Activated CD4-positive, alpha-beta memory T cell treated with anti-CD3 and anti-CD28 coated beads for 36 hours (primary cell): ENCODE data around the gene LTBP3. TPM values are rescaled to one million over a fixed set of nuclear protein-coding genes. Genes with fewer than 3 reads are reported as not detected.
A peak's percentile ranks its signal among the peaks of the same experiment; 100 is the strongest.

Experiments used
- CTCF ChIA-PET: fragments of 350-600 bp; sonication (Branson Sonifier 250); formaldehyde crosslinking; loops from one replicate; lab custom pipeline; 2021; ENCODE audit warnings: antibody characterized with exemption, inconsistent platforms; lab: Charles Lee
- POLR2A ChIA-PET: fragments of 350-600 bp; sonication (Branson Sonifier 250); formaldehyde crosslinking; loops from one replicate; lab custom pipeline; 2021; ENCODE audit warnings: antibody characterized with exemption; lab: Charles Lee
- DNase-seq: peaks from one replicate; pipeline ENCODE4 v3.0.0-alpha.2; 2020
- H3K27ac Mint-ChIP-seq: one replicate; pipeline ENCODE4 v1.8.0; 2021; ENCODE audit warnings: mixed read lengths
- H3K27me3 Mint-ChIP-seq: one replicate; pipeline ENCODE4 v1.8.0; 2021; ENCODE audit warnings: mixed read lengths
- H3K36me3 Mint-ChIP-seq: one replicate; pipeline ENCODE4 v1.8.0; 2021; ENCODE audit warnings: mixed read lengths
- H3K4me1 Mint-ChIP-seq: one replicate; pipeline ENCODE4 v1.8.0; 2021; ENCODE audit warnings: low read depth, mixed read lengths
- H3K4me3 Mint-ChIP-seq: one replicate; pipeline ENCODE4 v1.8.0; 2021; ENCODE audit warnings: mild to moderate bottlenecking, mixed read lengths
- H3K9me3 Mint-ChIP-seq: one replicate; pipeline ENCODE4 v1.8.0; 2021; ENCODE audit warnings: mixed read lengths
- intact Hi-C: fragments of 100-400 bp; cut with micrococcal nuclease; formaldehyde crosslinking; loops from one replicate; pipeline ENCODE4 v1.15.1; 2023
- total RNA-seq, 2 experiments: library from RNA; stranded (reverse); gene quantifications; one replicate each; pipeline ENCODE4 v1.2.3, GENCODE V29; 2021

LTBP3 gene
- total RNA-seq, 2 experiments from 2014 or later, result 60.7 to 63.3 TPM

GRCh38 chr11:65503949-65504673, 54.0 kb downstream of the LTBP3 start:
- Mint-ChIP-seq H3K27me3 (peaks cover 13% of the 10 kb centered on the region), H3K4me1 (peaks cover 36% of the 10 kb centered on the region), H3K4me3 (no peak overlapping the region), H3K9me3 (no peaks in the 10 kb centered on the region), H3K27ac (no peak overlapping the region), H3K36me3 (peaks cover 4% of the 10 kb centered on the region)
- intact Hi-C loops, result no loop called here
- ChIA-PET POLR2A (interaction anchor here (0.6 to 26.8 kb wide), 10 partner anchors 12 to 225 kb away, joined by 3 to 4089 read pairs (median 8); partner anchors contain the start of genes MALAT1, NEAT1, SCYL1 and SLC25A45), CTCF (interaction anchor here (1.0 to 10.3 kb wide), 3 partner anchors 32 to 86 kb away, joined by 3 to 257 read pairs (median 7); partner anchors contain the start of gene NEAT1)
- DNase-seq, result no peak

DNA sequence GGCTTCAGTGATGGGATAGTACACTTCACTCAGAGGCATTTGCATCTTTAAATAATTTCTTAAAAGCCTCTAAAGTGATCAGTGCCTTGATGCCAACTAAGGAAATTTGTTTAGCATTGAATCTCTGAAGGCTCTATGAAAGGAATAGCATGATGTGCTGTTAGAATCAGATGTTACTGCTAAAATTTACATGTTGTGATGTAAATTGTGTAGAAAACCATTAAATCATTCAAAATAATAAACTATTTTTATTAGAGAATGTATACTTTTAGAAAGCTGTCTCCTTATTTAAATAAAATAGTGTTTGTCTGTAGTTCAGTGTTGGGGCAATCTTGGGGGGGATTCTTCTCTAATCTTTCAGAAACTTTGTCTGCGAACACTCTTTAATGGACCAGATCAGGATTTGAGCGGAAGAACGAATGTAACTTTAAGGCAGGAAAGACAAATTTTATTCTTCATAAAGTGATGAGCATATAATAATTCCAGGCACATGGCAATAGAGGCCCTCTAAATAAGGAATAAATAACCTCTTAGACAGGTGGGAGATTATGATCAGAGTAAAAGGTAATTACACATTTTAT, 54.7 kb downstream of the LTBP3 start:
- intact Hi-C loops, result no loop called here
- H3K36me3 Mint-ChIP-seq, result peaks cover 4% of the 10 kb centered on the region
- CTCF ChIA-PET, result interaction anchor here (1.0 to 10.3 kb wide), 3 partner anchors 79 to 86 kb away, joined by 3 to 257 read pairs (median 16); partner anchors contain the start of gene NEAT1
- DNase-seq, result no peak
- POLR2A ChIA-PET, result interaction anchor here (0.6 to 26.8 kb wide), 9 partner anchors 12 to 224 kb away, joined by 3 to 4089 read pairs (median 3); partner anchors contain the start of genes DPF2, MALAT1 and NEAT1
- peaks cover 14% of the 10 kb centered on the region for H3K27me3 Mint-ChIP-seq
- H3K4me3 Mint-ChIP-seq, result no peak overlapping the region
- no peaks in the 10 kb centered on the region for H3K9me3 Mint-ChIP-seq
- no peak overlapping the region for H3K27ac Mint-ChIP-seq
- peaks cover 36% of the 10 kb centered on the region for H3K4me1 Mint-ChIP-seq

GRCh38 chr11:65502555-65503367, 55.4 kb downstream of the LTBP3 start:
- CTCF ChIA-PET, result interaction anchor here (1.0 to 2.0 kb wide), 6 partner anchors 8 to 173 kb away, joined by 3 to 16 read pairs (median 4); partner anchors contain the start of gene NEAT1
- peaks cover 14% of the 10 kb centered on the region for H3K27me3 Mint-ChIP-seq
- H3K36me3 Mint-ChIP-seq, result peaks cover 5% of the 10 kb centered on the region
- H3K9me3 Mint-ChIP-seq, result no peaks in the 10 kb centered on the region
- DNase-seq, result no peak
- H3K4me3 Mint-ChIP-seq, result no peak overlapping the region
- intact Hi-C loops, result no loop called here
- peaks cover 35% of the 10 kb centered on the region for H3K4me1 Mint-ChIP-seq
- POLR2A ChIA-PET, result interaction anchor here (0.9 to 26.8 kb wide), 13 partner anchors 8 to 387 kb away, joined by 3 to 4089 read pairs (median 5); partner anchors contain the start of genes CCDC85B, DPF2, EHBP1L1 and FRMD8
- no peak overlapping the region for H3K27ac Mint-ChIP-seq

DNA sequence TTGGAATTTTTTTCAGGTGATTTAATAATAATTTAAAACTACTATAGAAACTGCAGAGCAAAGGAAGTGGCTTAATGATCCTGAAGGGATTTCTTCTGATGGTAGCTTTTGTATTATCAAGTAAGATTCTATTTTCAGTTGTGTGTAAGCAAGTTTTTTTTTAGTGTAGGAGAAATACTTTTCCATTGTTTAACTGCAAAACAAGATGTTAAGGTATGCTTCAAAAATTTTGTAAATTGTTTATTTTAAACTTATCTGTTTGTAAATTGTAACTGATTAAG, 55.9 kb downstream of the LTBP3 start:
- H3K27me3 Mint-ChIP-seq, result peaks cover 14% of the 10 kb centered on the region
- peaks cover 30% of the 10 kb centered on the region for H3K4me1 Mint-ChIP-seq
- POLR2A ChIA-PET, result interaction anchor here (0.9 to 26.8 kb wide), 12 partner anchors 9 to 388 kb away, joined by 3 to 4089 read pairs (median 5); partner anchors contain the start of genes CCDC85B, DPF2, EHBP1L1 and FRMD8
- H3K4me3 Mint-ChIP-seq, result no peak overlapping the region
- no peak overlapping the region for H3K27ac Mint-ChIP-seq
- peaks cover 3% of the 10 kb centered on the region for H3K36me3 Mint-ChIP-seq
- intact Hi-C loops, result no loop called here
- no peak for DNase-seq
- no peaks in the 10 kb centered on the region for H3K9me3 Mint-ChIP-seq
- CTCF ChIA-PET, result interaction anchor here (0.8 to 2.0 kb wide), 6 partner anchors 9 to 172 kb away, joined by 3 to 16 read pairs (median 4); partner anchors contain the start of gene NEAT1

DNA sequence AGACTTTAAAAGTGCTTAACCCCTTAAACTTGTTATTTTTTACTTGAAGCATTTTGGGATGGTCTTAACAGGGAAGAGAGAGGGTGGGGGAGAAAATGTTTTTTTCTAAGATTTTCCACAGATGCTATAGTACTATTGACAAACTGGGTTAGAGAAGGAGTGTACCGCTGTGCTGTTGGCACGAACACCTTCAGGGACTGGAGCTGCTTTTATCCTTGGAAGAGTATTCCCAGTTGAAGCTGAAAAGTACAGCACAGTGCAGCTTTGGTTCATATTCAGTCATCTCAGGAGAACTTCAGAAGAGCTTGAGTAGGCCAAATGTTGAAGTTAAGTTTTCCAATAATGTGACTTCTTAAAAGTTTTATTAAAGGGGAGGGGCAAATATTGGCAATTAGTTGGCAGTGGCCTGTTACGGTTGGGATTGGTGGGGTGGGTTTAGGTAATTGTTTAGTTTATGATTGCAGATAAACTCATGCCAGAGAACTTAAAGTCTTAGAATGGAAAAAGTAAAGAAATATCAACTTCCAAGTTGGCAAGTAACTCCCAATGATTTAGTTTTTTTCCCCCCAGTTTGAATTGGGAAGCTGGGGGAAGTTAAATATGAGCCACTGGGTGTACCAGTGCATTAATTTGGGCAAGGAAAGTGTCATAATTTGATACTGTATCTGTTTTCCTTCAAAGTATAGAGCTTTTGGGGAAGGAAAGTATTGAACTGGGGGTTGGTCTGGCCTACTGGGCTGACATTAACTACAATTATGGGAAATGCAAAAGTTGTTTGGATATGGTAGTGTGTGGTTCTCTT, 56.5 kb downstream of the LTBP3 start:
- Mint-ChIP-seq H3K36me3 (peaks cover 3% of the 10 kb centered on the region), H3K27me3 (peaks cover 14% of the 10 kb centered on the region), H3K9me3 (no peaks in the 10 kb centered on the region), H3K4me1 (peaks cover 30% of the 10 kb centered on the region), H3K27ac (no peak overlapping the region), H3K4me3 (no peak overlapping the region)
- intact Hi-C loops, result no loop called here
- ChIA-PET POLR2A (interaction anchor here (0.9 to 26.8 kb wide), 11 partner anchors 9 to 388 kb away, joined by 3 to 4089 read pairs (median 5); partner anchors contain the start of genes CCDC85B, EHBP1L1, FRMD8 and MALAT1), CTCF (interaction anchor here (0.8 to 2.0 kb wide), 6 partner anchors 9 to 172 kb away, joined by 3 to 16 read pairs (median 4); partner anchors contain the start of gene NEAT1)
- DNase-seq, result no peak

DNA sequence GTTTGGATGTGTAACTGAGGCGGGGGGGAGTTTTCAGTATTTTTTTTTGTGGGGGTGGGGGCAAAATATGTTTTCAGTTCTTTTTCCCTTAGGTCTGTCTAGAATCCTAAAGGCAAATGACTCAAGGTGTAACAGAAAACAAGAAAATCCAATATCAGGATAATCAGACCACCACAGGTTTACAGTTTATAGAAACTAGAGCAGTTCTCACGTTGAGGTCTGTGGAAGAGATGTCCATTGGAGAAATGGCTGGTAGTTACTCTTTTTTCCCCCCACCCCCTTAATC, 57.0 kb downstream of the LTBP3 start:
- Mint-ChIP-seq H3K27ac (no peak overlapping the region), H3K36me3 (peaks cover 3% of the 10 kb centered on the region), H3K27me3 (peaks cover 14% of the 10 kb centered on the region), H3K4me3 (no peak overlapping the region), H3K9me3 (no peaks in the 10 kb centered on the region), H3K4me1 (peaks cover 30% of the 10 kb centered on the region)
- intact Hi-C loops, result no loop called here
- CTCF ChIA-PET, result interaction anchor here (5.5 kb wide), 1 partner anchor 85 kb away, joined by 46 read pairs; no protein-coding TSS in a partner anchor
- POLR2A ChIA-PET, result interaction anchor here (0.9 to 26.8 kb wide), 6 partner anchors 9 to 130 kb away, joined by 3 to 4089 read pairs (median 242); partner anchors contain the start of genes EHBP1L1, MALAT1 and NEAT1
- DNase-seq, result no peak

- no peaks in the 10 kb centered on the region for H3K9me3 Mint-ChIP-seq
- DNase-seq, result peak; percentile 53
- intact Hi-C loops, result no loop called here
- peaks cover 3% of the 10 kb centered on the region for H3K36me3 Mint-ChIP-seq
- ChIA-PET CTCF (interaction anchor here (1.4 to 5.5 kb wide), 7 partner anchors 10 to 84 kb away, joined by 3 to 52 read pairs (median 32); partner anchors contain the start of gene NEAT1), POLR2A (interaction anchor here (0.7 to 26.8 kb wide), 18 partner anchors 3 to 238 kb away, joined by 3 to 4089 read pairs (median 12); partner anchors contain the start of genes DPF2, FRMD8, MALAT1 and NEAT1)
- H3K4me1 Mint-ChIP-seq, result peaks cover 29% of the 10 kb centered on the region
- H3K4me3 Mint-ChIP-seq, result no peak overlapping the region
- peaks cover 14% of the 10 kb centered on the region for H3K27me3 Mint-ChIP-seq
- H3K27ac Mint-ChIP-seq, result no peak overlapping the region
These were observed 57.6 kb downstream of the LTBP3 start for GRCh38 chr11:65500387-65501185.

DNA sequence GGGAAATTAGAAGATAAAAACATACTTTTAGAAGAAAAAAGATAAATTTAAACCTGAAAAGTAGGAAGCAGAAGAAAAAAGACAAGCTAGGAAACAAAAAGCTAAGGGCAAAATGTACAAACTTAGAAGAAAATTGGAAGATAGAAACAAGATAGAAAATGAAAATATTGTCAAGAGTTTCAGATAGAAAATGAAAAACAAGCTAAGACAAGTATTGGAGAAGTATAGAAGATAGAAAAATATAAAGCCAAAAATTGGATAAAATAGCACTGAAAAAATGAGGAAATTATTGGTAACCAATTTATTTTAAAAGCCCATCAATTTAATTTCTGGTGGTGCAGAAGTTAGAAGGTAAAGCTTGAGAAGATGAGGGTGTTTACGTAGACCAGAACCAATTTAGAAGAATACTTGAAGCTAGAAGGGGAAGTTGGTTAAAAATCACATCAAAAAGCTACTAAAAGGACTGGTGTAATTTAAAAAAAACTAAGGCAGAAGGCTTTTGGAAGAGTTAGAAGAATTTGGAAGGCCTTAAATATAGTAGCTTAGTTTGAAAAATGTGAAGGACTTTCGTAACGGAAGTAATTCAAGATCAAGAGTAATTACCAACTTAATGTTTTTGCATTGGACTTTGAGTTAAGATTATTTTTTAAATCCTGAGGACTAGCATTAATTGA, 58.3 kb downstream of the LTBP3 start:
- intact Hi-C loops, result no loop called here
- DNase-seq, result no peak
- H3K27me3 Mint-ChIP-seq, result peaks cover 14% of the 10 kb centered on the region
- H3K36me3 Mint-ChIP-seq, result peaks cover 3% of the 10 kb centered on the region
- CTCF ChIA-PET, result interaction anchor here (1.1 to 5.5 kb wide), 9 partner anchors 11 to 84 kb away, joined by 3 to 52 read pairs (median 23); partner anchors contain the start of gene NEAT1
- H3K4me1 Mint-ChIP-seq, result peaks cover 25% of the 10 kb centered on the region
- H3K4me3 Mint-ChIP-seq, result no peak overlapping the region
- no peak overlapping the region for H3K27ac Mint-ChIP-seq
- no peaks in the 10 kb centered on the region for H3K9me3 Mint-ChIP-seq
- POLR2A ChIA-PET, result interaction anchor here (0.7 to 26.8 kb wide), 20 partner anchors 4 to 210 kb away, joined by 3 to 4089 read pairs (median 10); partner anchors contain the start of genes DPF2, FRMD8, MALAT1 and NEAT1

GRCh38 chr11:65498977-65499712, 59.0 kb downstream of the LTBP3 start, which contains the start of gene MALAT1:
Gene MALAT1, plus strand, starts transcription at chr11:65499045.
- peaks cover 24% of the 10 kb centered on the region for H3K4me1 Mint-ChIP-seq
- intact Hi-C loops, result no loop called here
- CTCF ChIA-PET, result interaction anchor here (1.0 to 5.5 kb wide), 11 partner anchors 8 to 83 kb away, joined by 3 to 52 read pairs (median 6); partner anchors contain the start of gene NEAT1
- H3K9me3 Mint-ChIP-seq, result no peaks in the 10 kb centered on the region
- H3K4me3 Mint-ChIP-seq, result no peak within 1 kb of the TSS
- POLR2A ChIA-PET, result interaction anchor here (0.7 to 26.8 kb wide), 26 partner anchors 5 to 209 kb away, joined by 3 to 4089 read pairs (median 6); partner anchors contain the start of genes DPF2, FRMD8, LTBP3 and MALAT1
- no peak within 1 kb of the TSS for H3K27ac Mint-ChIP-seq
- DNase-seq, result peak; percentile 96
- peaks cover 4% of the 10 kb centered on the region for H3K36me3 Mint-ChIP-seq
- H3K27me3 Mint-ChIP-seq, result peaks cover 14% of the 10 kb centered on the region
